ENCODE measurements around the gene STING1.

STING1 gene

GRCh38 chr5:139431706-139432105 lies 50.9 kb downstream of the STING1 start:
- no peak for DNase-seq

- DNase-seq = no peak
These were observed 52.5 kb downstream of the STING1 start for GRCh38 chr5:139430015-139430414.

- DNase-seq = no peak
These were observed 56.2 kb downstream of the STING1 start for GRCh38 chr5:139426203-139426885.
